NCI-H774 (cell line): ENCODE data around the gene FTH1.
"Not testable (repeated sequence)": the region's sequence is repeated elsewhere in the genome, so short reads cannot be mapped to it uniquely, and the experiment has no call there.

Source experiments
- DNase-seq: peaks from one replicate; lab custom pipeline; 2025; lab: John Stamatoyannopoulos, UW

Gene FTH1

GRCh38 chr11:61963282-61964057 is 4.0 kb downstream of the FTH1 start:
- no peak for DNase-seq

GRCh38 chr11:61963016-61963281 is 4.5 kb downstream of the FTH1 start:
- no peak for DNase-seq

GRCh38 chr11:61962213-61963015 is 5.0 kb downstream of the FTH1 start:
- no peak for DNase-seq

- DNase-seq: no peak
Observed at GRCh38 chr11:61961570-61962212, 5.7 kb downstream of the FTH1 start.

GRCh38 chr11:61960532-61960931 is 6.9 kb downstream of the FTH1 start:
- DNase-seq: no peak

GRCh38 chr11:61959678-61960077 is 7.8 kb downstream of the FTH1 start:
- no peak for DNase-seq

GRCh38 chr11:61959114-61959513 is 8.3 kb downstream of the FTH1 start:
- DNase-seq: no peak

GRCh38 chr11:61958590-61958989 is 8.8 kb downstream of the FTH1 start:
- DNase-seq: no peak

- no peak for DNase-seq
Observed at GRCh38 chr11:61957021-61957770, 10.2 kb downstream of the FTH1 start.

GRCh38 chr11:61956191-61957020 is 11.0 kb downstream of the FTH1 start:
- no peak for DNase-seq

GRCh38 chr11:61955422-61956135 is 11.9 kb downstream of the FTH1 start:
- no peak for DNase-seq

GRCh38 chr11:61954851-61955421 is 12.5 kb downstream of the FTH1 start:
- no peak for DNase-seq

GRCh38 chr11:61954106-61954850 is 13.2 kb downstream of the FTH1 start:
- DNase-seq: no peak

GRCh38 chr11:61953632-61954031 is 13.8 kb downstream of the FTH1 start:
- DNase-seq: not testable (repeated sequence)

GRCh38 chr11:61952882-61953281 is 14.6 kb downstream of the FTH1 start:
- no peak for DNase-seq

GRCh38 chr11:61951484-61952135 is 15.8 kb downstream of the FTH1 start:
- DNase-seq: no peak

GRCh38 chr11:61950035-61950547 is 17.3 kb downstream of the FTH1 start, which contains the start of gene BEST1:
Gene BEST1, plus strand, starts transcription at chr11:61950351. Its CDS starts 1,456 bp downstream, at chr11:61951807.
- DNase-seq: no peak

GRCh38 chr11:61949169-61950034 is 18.0 kb downstream of the FTH1 start:
- peak; percentile 53 for DNase-seq
